ENCODE results near the gene RESF1.

Gene RESF1

GRCh38 chr12:31961137-31961536, 1.9 kb downstream of the RESF1 start:
- DNase-seq (ENCODE audit: low spot score): peak; percentile 65

GRCh38 chr12:31962076-31962475, 2.9 kb downstream of the RESF1 start:
- DNase-seq (ENCODE audit: low spot score): peak; percentile 49

DNA sequence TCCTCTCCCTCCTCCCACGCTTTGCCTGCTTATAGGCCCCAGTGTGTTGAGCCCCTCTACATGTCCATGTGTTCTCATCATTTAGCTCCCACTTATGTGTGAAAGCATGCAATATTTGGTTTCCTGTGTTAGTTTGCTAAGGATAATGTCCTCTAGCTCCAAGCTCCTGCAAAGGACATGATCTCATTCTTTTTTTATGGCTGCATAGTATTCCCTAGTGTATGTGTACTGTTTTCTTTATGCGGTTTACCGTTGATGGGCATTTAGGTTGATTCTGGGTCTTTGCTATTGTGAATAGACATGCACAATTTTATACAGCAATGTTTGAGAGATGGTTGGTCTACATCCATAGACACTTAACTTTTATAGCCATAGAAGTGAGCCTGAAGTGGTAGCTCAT, 5.1 kb downstream of the RESF1 start:
- no peak for DNase-seq (ENCODE audit: low spot score)

DNA sequence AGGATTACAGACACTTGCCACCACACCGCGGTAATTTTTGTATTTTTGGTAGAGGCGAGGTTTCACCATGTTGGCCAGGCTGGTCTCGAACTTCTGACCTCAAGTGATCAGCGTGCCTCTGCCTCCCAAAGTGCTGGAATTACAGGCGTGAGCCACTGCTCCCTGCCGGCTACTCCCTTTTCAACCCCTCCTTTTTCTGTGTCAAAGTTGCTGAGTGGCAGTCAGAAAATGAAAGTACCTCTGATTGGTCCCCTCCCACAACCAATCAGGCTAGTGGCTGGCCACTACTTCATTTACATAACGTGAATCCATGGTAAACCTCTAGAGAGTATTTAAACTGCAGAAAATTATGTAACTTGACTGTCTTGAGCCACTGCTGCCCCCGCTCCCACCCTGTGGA, 5.9 kb downstream of the RESF1 start:
- no peak for DNase-seq (ENCODE audit: low spot score)

DNA sequence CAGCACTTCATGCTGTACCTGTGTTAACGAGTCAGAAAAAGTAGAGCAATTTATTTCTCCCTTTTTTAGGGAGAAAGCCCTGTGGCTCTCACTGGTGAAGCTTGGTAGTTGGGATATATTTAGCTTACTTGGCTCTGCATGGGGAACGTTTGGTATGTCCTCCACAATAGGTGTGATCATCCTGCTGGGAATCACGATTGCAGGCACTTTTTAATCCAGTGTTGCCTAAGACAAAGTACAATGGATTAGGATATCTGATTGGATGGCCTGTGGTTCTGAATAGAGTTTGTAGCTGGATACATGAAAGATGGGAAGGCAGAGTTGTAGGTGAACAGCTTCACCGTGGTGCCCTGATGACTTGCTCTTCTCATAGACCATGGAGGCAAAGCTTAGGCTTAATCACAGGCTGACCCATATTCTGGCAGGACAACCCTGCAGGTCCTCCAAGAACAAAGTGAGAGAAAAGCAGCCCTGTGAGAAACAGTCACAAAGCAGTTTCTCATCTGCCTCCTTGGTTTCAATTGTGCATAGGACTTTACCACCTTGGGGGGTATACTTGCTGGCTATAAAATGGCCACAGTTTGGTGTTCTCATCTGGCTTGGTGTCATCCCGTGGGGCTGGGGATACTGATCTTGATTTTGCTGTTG, 7.5 kb downstream of the RESF1 start:
- DNase-seq (ENCODE audit: low spot score): no peak

- no peak for DNase-seq (ENCODE audit: low spot score)
Observed at GRCh38 chr12:31967539-31967938, 8.3 kb downstream of the RESF1 start.

GRCh38 chr12:31970199-31970598, 11.0 kb downstream of the RESF1 start:
- peak; percentile 86 for DNase-seq (ENCODE audit: low spot score)

DNA sequence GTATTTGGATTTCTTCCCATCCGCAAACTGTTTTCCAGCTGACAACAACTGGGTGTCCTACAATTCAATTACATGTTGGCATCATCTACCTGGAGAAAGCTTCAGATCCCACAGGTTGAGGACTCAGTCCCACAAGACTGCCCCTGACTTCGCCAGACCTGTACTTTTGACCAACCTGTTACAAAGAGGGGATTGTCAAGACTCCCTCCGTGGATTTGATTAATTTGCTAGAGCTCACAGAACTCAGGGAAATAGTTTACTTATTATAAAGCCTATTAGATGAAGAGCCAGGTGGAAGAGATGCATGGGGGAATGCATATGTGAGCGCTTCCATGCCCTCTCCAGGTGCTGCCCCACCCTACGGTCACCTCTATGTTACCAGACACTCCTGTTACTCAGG, 14.6 kb downstream of the RESF1 start:
- no peak for DNase-seq (ENCODE audit: low spot score)

DNA sequence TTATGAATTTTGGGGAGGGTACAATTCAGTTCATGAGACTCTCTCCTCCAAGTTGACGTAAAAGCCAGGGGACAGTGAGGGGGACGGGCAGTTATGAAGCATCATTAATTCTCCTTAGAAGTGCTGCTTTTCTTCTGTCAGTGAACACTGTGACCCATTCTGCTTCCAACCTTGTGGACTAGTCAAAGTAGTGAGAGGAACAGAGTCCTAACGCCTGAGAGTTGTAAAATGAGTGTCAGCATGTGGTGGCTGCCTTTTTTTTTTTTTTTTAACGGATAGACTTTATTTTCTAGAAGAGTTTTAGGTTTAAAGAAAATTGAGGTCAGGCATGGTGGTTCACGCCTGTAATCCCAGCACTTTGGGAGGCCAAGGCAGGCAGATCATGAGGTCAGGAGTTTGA, 15.5 kb downstream of the RESF1 start:
- no peak for DNase-seq (ENCODE audit: low spot score)

DNA sequence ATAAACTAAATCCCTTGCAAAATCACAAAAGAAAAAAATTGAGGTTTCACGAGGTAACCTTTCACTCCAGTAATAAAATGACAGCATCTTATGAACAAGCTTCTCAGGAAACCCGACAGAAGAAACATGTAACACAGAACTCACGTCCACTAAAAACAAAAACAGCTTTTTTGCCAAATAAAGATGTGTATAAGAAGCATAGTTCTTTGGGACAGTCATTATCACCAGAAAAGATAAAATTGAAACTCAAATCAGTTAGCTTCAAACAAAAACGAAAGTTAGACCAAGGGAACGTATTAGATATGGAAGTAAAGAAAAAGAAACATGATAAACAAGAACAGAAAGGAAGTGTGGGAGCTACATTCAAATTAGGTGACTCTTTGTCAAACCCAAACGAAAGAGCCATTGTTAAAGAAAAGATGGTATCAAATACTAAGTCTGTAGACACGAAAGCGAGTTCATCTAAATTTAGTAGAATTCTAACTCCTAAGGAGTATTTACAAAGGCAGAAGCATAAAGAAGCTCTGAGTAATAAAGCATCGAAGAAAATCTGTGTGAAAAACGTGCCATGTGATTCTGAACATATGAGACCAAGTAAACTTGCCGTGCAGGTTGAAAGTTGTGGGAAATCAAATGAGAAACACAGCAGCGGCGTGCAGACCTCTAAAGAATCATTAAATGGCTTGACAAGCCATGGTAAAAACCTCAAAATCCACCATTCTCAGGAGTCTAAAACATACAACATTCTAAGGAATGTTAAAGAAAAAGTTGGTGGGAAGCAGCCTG, 25.8 kb downstream of the RESF1 start:
- DNase-seq (ENCODE audit: low spot score): no peak

- no peak for DNase-seq (ENCODE audit: low spot score)
Observed at GRCh38 chr12:31985832-31986231, 26.6 kb downstream of the RESF1 start.

DNA sequence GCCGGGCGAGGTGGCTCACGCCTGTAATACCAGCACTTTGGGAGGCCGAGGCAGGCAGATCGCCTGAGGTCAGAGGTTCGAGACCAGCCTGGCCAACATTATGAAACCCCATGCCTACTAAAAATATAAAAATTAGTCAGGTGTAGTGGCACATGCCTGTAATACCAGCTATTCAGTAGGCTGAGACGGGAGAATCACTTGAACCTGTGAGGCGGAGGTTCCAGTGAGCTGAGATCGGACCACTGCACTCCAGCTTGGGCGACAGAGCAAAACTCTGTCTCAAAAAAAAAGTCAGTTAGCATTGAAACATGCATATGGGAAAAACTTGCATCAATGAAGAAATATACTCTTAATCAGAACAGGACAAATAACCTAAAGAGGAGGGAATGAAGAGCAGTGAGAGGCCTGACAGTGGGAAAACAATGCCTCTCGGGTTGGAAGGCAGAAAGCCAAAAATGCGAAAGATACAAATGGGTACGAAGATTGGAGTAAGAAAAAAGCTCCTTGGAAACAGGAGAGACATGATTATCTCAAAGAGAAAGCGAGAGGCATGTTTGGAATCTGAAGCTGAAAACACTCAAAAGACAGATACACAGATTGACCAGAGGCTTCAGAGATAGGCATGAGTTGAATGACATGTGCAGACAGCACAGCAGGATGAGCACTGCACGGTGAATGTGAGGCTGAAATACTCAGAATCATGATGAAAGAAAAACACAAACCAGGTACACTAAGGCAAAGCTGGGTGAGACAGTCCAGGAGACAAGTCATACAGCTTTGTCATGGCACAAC, 30.6 kb downstream of the RESF1 start:
- peak; percentile 90 for DNase-seq (ENCODE audit: low spot score)

DNA sequence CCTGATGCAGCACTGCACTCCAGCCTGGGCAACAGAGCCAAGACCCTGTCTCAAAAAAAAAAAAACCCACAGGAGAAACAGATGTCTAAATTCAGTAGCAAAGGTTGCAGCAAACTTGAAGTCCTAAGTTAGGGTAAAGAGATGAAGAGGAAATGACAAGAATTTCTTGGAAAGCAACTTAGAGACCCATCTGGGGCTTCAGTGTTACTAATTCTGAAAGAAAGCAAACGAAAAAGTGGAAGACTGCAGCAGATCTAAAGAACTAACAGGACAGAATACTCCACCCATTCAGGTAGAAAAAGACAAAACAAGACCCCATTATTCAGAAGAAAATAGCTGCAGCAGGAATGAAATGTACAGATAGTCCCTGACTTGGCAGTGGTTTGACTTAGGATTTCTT, 31.9 kb downstream of the RESF1 start:
- DNase-seq (ENCODE audit: low spot score): no peak

DNA sequence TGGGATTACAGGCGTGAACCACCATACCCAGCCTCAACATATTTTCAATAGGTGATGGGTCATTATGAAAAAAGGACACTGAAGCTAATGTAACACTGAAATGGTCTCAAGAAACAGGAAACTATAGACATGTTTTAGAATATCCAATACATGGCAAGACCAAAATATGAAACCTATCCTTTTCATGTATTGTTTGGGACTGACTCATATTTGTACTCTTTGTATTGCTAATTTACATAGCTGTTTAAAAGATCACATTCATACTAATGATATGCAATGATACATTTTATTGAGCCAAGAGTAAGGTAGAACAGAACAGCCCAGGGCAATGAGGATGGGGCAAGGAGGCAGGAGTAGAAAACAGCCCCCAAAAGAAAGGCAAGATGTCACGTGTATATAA, 32.6 kb downstream of the RESF1 start:
- no peak for DNase-seq (ENCODE audit: low spot score)

DNA sequence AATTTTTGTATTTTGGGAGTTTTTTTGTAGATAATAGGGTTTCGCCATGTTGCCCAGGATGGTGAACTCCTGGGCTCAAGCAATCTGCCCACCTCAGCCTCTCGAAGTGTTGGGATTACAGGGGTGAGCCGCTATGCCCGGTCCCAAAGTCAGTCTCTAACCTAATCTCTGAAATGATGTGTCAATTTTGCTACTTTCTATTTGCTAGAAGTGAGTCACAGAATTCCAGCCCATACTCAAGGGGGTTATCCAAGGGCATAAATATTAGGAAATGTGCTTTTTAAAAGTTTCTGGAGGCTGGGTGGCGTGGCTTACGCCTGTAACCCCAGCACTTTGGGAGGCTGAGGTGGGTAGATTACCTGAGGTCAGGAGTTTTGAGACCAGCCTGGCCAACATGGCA, 40.5 kb downstream of the RESF1 start:
- DNase-seq (ENCODE audit: low spot score): no peak

GRCh38 chr12:32000373-32001005, 41.3 kb downstream of the RESF1 start:
- DNase-seq (ENCODE audit: low spot score): no peak

- DNase-seq (ENCODE audit: low spot score): no peak
Observed at GRCh38 chr12:32002848-32003493, 43.8 kb downstream of the RESF1 start.

- DNase-seq (ENCODE audit: low spot score): no peak
Observed at GRCh38 chr12:32003654-32004053, 44.4 kb downstream of the RESF1 start.

DNA sequence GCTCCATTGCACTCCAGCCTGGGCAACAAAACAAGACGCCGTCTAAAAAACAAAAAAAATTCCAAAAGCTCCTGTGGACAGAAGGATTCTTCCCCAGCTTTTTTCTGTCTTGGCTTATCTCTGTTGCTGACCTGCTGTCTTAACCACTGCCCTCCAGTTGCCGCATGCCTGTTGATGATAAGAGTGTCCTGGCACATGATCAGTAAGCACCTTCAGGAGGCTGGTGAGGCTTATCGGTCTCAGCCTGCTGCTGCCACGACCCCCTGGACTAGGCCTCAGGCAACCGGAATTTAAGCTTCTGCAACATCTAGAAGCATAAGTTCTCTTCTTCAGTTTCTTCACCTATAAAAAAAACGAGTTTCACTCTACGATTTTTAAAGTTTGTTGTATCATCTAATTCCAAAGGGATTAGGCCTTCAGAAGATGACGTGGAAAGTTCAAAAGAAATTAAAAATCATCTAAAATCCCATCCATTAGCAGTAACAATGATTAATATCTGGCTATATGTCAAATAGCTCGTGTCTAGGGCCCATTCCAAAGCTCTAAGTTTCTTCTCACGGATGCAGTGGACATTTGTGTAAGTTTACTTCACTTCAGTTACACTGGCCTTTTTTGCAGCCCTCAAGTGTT, 46.4 kb downstream of the RESF1 start:
- DNase-seq (ENCODE audit: low spot score): no peak
